HepG2 (cell line): ENCODE results near the gene ZDHHC7. TPM values are rescaled to one million over a fixed set of nuclear protein-coding genes. Genes with fewer than 3 reads are reported as not detected.

Source experiments
- ATF1 ChIP-seq: IDR thresholded peaks from 2 replicates; pipeline ENCODE4 v1.6.1; 2016; ENCODE audit warnings: mild to moderate bottlenecking, control low read depth
- BRF2 ChIP-seq: sonication (generic); formaldehyde crosslinking; IDR thresholded peaks from 2 replicates; pipeline ENCODE4 v1.8.1; 2022; ENCODE audit warnings: mild to moderate bottlenecking, missing genetic modification reagents
- FOXO1 ChIP-seq: sonication (generic); formaldehyde crosslinking; IDR thresholded peaks from 2 replicates; pipeline ENCODE4 v1.4.0; 2020; ENCODE audit warnings: missing genetic modification reagents
- PRPF4 ChIP-seq: fragments of 200-400 bp; formaldehyde crosslinking; IDR thresholded peaks from 2 replicates; pipeline ENCODE4 v1.6.1; 2016; ENCODE audit warnings: low read length, low read depth; ENCODE audit not compliant: poor library complexity, severe bottlenecking
- RFXANK ChIP-seq: IDR thresholded peaks from 2 replicates; pipeline ENCODE4 v1.6.1; 2016
- SATB2 ChIP-seq: sonication (generic); formaldehyde crosslinking; IDR thresholded peaks from 2 replicates; pipeline ENCODE4 v1.5.0; 2020; ENCODE audit warnings: missing genetic modification reagents
- ZBTB14 ChIP-seq: sonication (generic); formaldehyde crosslinking; IDR thresholded peaks from 2 replicates; pipeline ENCODE4 v1.4.0; 2020; ENCODE audit warnings: missing genetic modification reagents
- ZBTB40 ChIP-seq, 2 experiments: fragments of 450-650 bp in 1 of 2; sonication (generic) in 1 of 2; formaldehyde crosslinking in 1 of 2; IDR thresholded peaks; 2 replicates each; pipeline versions ENCODE4 v1.6.1 to v1.8.0; 2016 to 2022; ENCODE audit warnings: antibody characterized with exemption in 1 of 2, mild to moderate bottlenecking in 1 of 2, missing genetic modification reagents in 1 of 2
- ZBTB7B ChIP-seq: sonication (generic); formaldehyde crosslinking; IDR thresholded peaks from 2 replicates; pipeline ENCODE4 v1.4.0; 2020; ENCODE audit warnings: missing genetic modification reagents
- ZNF251 ChIP-seq: sonication (generic); formaldehyde crosslinking; IDR thresholded peaks from 2 replicates; pipeline ENCODE4 v1.9.0; 2021; ENCODE audit warnings: mild to moderate bottlenecking, missing genetic modification reagents
- ZNF335 ChIP-seq: sonication (generic); formaldehyde crosslinking; IDR thresholded peaks from 2 replicates; pipeline ENCODE4 v1.4.0; 2020; ENCODE audit warnings: missing genetic modification reagents
- ZNF501 ChIP-seq: sonication (generic); formaldehyde crosslinking; IDR thresholded peaks from 2 replicates; pipeline ENCODE4 v1.5.1; 2020; ENCODE audit warnings: mild to moderate bottlenecking, moderate library complexity, missing genetic modification reagents
- ZNF547 ChIP-seq: sonication (generic); formaldehyde crosslinking; IDR thresholded peaks from 2 replicates; pipeline ENCODE4 v1.5.1; 2020; ENCODE audit warnings: mild to moderate bottlenecking, missing genetic modification reagents
- ZNF569 ChIP-seq: sonication (generic); formaldehyde crosslinking; IDR thresholded peaks from 2 replicates; pipeline ENCODE4 v1.5.0; 2020; ENCODE audit warnings: mild to moderate bottlenecking, missing genetic modification reagents, moderate library complexity, borderline replicate concordance
- ZNF678 ChIP-seq: sonication (generic); formaldehyde crosslinking; IDR thresholded peaks from 2 replicates; pipeline ENCODE4 v1.4.0; 2020; ENCODE audit warnings: mild to moderate bottlenecking, missing genetic modification reagents
- ZNF75D ChIP-seq: sonication (generic); formaldehyde crosslinking; IDR thresholded peaks from 2 replicates; pipeline ENCODE4 v1.8.1; 2023; ENCODE audit warnings: missing genetic modification reagents, mild to moderate bottlenecking, borderline replicate concordance
- ZSCAN20 ChIP-seq: sonication (generic); formaldehyde crosslinking; IDR thresholded peaks from 2 replicates; pipeline ENCODE4 v1.4.0; 2020; ENCODE audit warnings: missing genetic modification reagents, mild to moderate bottlenecking, borderline replicate concordance
- ZSCAN21 ChIP-seq: sonication (generic); formaldehyde crosslinking; IDR thresholded peaks from 2 replicates; pipeline ENCODE4 v1.8.0; 2022; ENCODE audit warnings: mild to moderate bottlenecking, missing genetic modification reagents, moderate library complexity, borderline replicate concordance
- polyA plus RNA-seq, 8 experiments: library from polyadenylated mRNA; depleted of rRNA in 3 of 8; stranded (reverse) in 7 of 8; unstranded in 1 of 8; fragments of >200 nt; fragmentation: Illumina TruSeq in 4 of 8; extraction: Trizol in 4 of 8; gene quantifications; 2 replicates each; pipeline versions ENCODE4 v1.2.1 to v1.2.3, GENCODE V29; 2011 to 2016; ENCODE audit warnings: low read depth in 4 of 8, missing spikeins in 1 of 8, mixed read lengths in 1 of 8; ENCODE audit not compliant: insufficient read depth in 1 of 8
- total RNA-seq, 5 experiments: library from RNA; depleted of rRNA; stranded (reverse); fragments of >200 nt; fragmentation: Illumina TruSeq; extraction: Trizol; gene quantifications; 2 replicates each; pipeline ENCODE4 v1.2.3, GENCODE V29; 2016; ENCODE audit warnings: low read depth in 1 of 5

The ZDHHC7 gene
- total and polyA plus RNA-seq, 2 of the 13 experiments (the other 11 are each of a cell fraction or from before 2014, with no cell fraction given): 46.8 to 67.6 TPM

DNA sequence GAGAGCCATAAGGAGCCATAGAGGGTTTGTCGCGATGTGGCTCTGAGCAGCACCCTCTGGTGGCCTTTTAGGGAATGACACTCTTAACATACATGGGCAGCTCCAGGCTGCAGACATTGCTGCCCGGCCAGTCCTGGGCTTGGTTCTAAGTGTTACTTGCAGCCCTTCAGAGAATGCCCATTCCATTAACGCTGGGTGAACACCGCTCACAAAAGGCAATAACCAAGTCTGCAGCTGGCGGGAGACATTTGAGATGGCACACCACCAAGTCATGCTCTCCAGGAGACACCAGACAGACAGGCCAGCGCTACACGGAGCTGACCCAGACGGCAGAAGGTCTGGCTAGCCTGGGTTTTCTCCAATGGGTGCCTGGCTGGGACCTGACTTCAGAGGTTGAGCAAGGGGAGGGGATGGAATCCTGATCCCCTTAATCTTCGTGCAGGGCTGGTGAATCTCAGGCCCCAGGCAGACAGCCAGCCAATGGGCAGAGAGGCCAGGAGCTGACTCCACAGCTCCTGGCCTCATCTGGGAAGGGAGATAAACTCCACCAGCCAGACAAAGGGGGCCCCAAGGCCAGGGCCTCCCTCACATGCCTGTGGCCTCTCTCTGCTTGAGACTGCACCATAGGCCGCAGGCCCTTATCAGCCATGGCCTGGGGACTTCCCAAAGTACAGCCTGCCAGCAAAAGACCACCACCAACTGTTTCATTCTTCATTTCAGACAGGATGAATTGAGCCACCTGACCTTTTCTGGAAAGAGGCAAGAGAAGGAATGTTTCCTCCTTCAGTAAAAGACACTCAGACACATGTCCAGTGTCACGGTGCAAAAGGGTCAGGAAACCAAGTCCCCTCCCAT lies 58.8 kb downstream of the ZDHHC7 start (continued):
- TF ChIP-seq ZNF251 (CRISPR knock-in tag) (no peak), BRF2 (CRISPR knock-in tag) (no peak), ZBTB40 (IDR thresholded peaks at IDR 0.05) (no peak), ZBTB40 (CRISPR knock-in tag; IDR thresholded peaks at IDR 0.05) (no peak), SATB2 (CRISPR knock-in tag) (no peak), ZNF569 (CRISPR knock-in tag) (no peak), FOXO1 (CRISPR knock-in tag) (peak; percentile 10; the same call in 1 of the 2 replicates), RFXANK (CRISPR knock-in tag) (no peak), ATF1 (peak; percentile 46; the same call in 1 of the 2 replicates), ZSCAN20 (0 out of 2 replicates have a peak, but pooled peaks have one; percentile 61), PRPF4 (no peak), ZNF335 (CRISPR knock-in tag) (0 out of 2 replicates have a peak, but pooled peaks have one; percentile 21), ZSCAN21 (CRISPR knock-in tag) (no peak), ZBTB14 (CRISPR knock-in tag) (no peak), ZNF547 (CRISPR knock-in tag) (no peak), ZNF75D (CRISPR knock-in tag) (no peak), ZNF678 (CRISPR knock-in tag) (no peak), ZNF501 (no peak), ZBTB7B (CRISPR knock-in tag) (peak; percentile 45; the same call in 1 of the 2 replicates)
